Measurements from ENCODE around the gene ZBTB16. TPM values are rescaled to one million over a fixed set of nuclear protein-coding genes. Genes with fewer than 3 reads are reported as not detected.

ZBTB16 gene
- total and polyA plus RNA-seq, 2 of the 4 experiments (the other 2 are of a cell fraction) = not detected

DNA sequence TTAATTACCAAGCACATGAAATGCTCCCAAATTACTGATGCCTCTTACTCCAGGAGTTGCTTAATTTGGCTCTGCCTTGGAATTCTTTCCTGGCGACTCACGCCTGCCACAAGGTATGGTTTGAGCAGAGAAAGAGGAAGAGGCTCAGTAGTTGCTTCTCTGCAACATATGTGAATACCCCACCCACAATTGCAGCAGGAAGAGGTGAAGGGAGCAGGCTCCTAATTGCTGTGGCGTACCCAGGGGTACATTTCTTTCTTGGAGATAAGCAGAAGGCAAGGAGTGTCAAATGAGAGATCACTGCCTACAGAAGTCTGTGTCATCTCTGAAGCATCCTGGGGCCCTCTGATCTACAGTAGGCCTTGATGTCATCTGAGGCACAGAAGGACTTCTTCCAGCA, 226.1 kb downstream of the ZBTB16 start:
- ATAC-seq (ENCODE audit: low read depth) (peak; percentile 52), DNase-seq (peak; percentile 58)
- Histone ChIP-seq H3K4me2 (ENCODE audit: low read depth, low read length) (peak overlapping the region; percentile 11; the same call in 1 of the 2 replicates), H2AFZ (replicated peaks; ENCODE audit: low read length, poor library complexity) (no peak overlapping the region), H3K36me3 (ENCODE audit: control insufficient read depth, insufficient read depth, low read length) (no peaks in the 10 kb centered on the region), H2AK5ac (ENCODE audit: low read depth, low read length) (no peak overlapping the region), H3K14ac (replicated peaks; ENCODE audit: low read depth, low read length) (no peak overlapping the region), H3K4me3 (ENCODE audit: insufficient read depth, low read depth, low read length) (no peak overlapping the region), H3K9me3 (ENCODE audit: control insufficient read depth, insufficient read depth, low read length) (peaks cover 7% of the 10 kb centered on the region), H2BK120ac (ENCODE audit: low read depth, low read length) (peak overlapping the region; percentile 46), H3K27ac (ENCODE audit: insufficient read depth, low read length) (peak overlapping the region; percentile 2; the same call in 1 of the 2 replicates), H2BK15ac (ENCODE audit: low read depth, low read length) (peak overlapping the region; percentile 9; the same call in 2 of the 3 replicates), H4K20me1 (ENCODE audit: insufficient read depth, low read length) (no peaks in the 10 kb centered on the region), H4K8ac (ENCODE audit: low read depth in 2 of 2, low read length in 2 of 2) (peak overlapping the region in 1 of 2 experiments; percentile 29; a peak in 1 of 4 replicates), H3K18ac (ENCODE audit: low read depth, low read length) (peak overlapping the region; percentile 36; the same call in 1 of the 2 replicates), H3K79me1 (ENCODE audit: low read depth in 1 of 2, low read length in 2 of 2) (no peaks in the 10 kb centered on the region), H3K27me3 (ENCODE audit: control insufficient read depth, insufficient read depth, low read length) (no peaks in the 10 kb centered on the region), H3K23ac (ENCODE audit: low read depth, low read length) (no peak overlapping the region), H2AK9ac (replicated peaks; ENCODE audit: low read depth, low read length, poor library complexity) (no peak overlapping the region), H3K4ac (ENCODE audit: low read depth, low read length) (peak overlapping the region; percentile 51), H4K91ac (ENCODE audit: insufficient read depth, low read depth, low read length) (peak overlapping the region; percentile 22), H3K9me1 (ENCODE audit: insufficient read depth, low read length) (no peaks in the 10 kb centered on the region), H3K56ac (ENCODE audit: extremely low read depth, insufficient read depth, low read length) (no peak overlapping the region), H3K9ac (ENCODE audit: low read depth, low read length) (no peak overlapping the region), H2BK20ac (ENCODE audit: low read depth, low read length) (peak overlapping the region; percentile 23), H4K5ac (ENCODE audit: low read depth, low read length) (peak overlapping the region; percentile 45), H3K4me1 (ENCODE audit: control insufficient read depth, insufficient read depth, low read length) (peaks cover 16% of the 10 kb centered on the region), H2BK5ac (ENCODE audit: low read depth, low read length, poor library complexity, severe bottlenecking) (peak overlapping the region; percentile 25)
- intact Hi-C loops (cut with micrococcal nuclease) (no loop called here), dilution Hi-C loops (cut with HindIII; ENCODE audit: low sequenced_read_pairs, unreplicated experiment) (no loop called here), in situ Hi-C loops (cut with MboI; ENCODE audit: low sequenced_read_pairs) (no loop called here)
- no CpG with 5 or more reads among the region's 3 CpGs for WGBS, 2 experiments (ENCODE audit: extremely low coverage in 2 of 2, insufficient read length in 1 of 2)
- TF ChIP-seq POLR2A (IDR thresholded peaks at IDR 0.05; ENCODE audit: low read depth, low read length) = no peak
- TF ChIP-seq RAD21 (IDR thresholded peaks at IDR 0.05; ENCODE audit: low read length) = no peak
- peak; percentile 85 for TF ChIP-seq CEBPB (IDR thresholded peaks at IDR 0.05; ENCODE audit: low read depth, low read length)
- ChIA-PET POLR2A (ENCODE audit: unreplicated experiment) (interaction anchor here (0.6 kb wide), 1 partner anchor 10 kb away, joined by 14 read pairs; the partner anchor contains the start of gene NNMT), CTCF (no interaction called here)
- no TSS peak for BruUV-seq (replicated peaks)

All from IMR-90 (cell line).